Activated B cell treated with CpG ODN at 0.5 μM for 24 hours (primary cell): ENCODE measurements around the gene RNU5D-1. TPM values are rescaled to one million over a fixed set of nuclear protein-coding genes. Genes with fewer than 3 reads are reported as not detected.
A peak's percentile ranks its signal among the peaks of the same experiment; 100 is the strongest.

Experiments used
- ATAC-seq: fragments of 200-7000 bp; cut with Tn5 transposase; one replicate; pipeline ENCODE4 v1.10.0; 2021; ENCODE audit warnings: low read depth, mild to moderate bottlenecking, moderate library complexity
- CTCF ChIA-PET: fragments of 350-600 bp; sonication (Branson Sonifier 250); formaldehyde crosslinking; loops from one replicate; lab custom pipeline; 2021; ENCODE audit warnings: antibody characterized with exemption; lab: Charles Lee
- POLR2A ChIA-PET: fragments of 350-600 bp; sonication (Branson Sonifier 250); formaldehyde crosslinking; loops from one replicate; lab custom pipeline; 2021; ENCODE audit warnings: antibody characterized with exemption; lab: Charles Lee
- DNase-seq: peaks from one replicate; pipeline ENCODE4 v3.0.0; 2022
- H3K27ac Mint-ChIP-seq: one replicate; pipeline ENCODE4 v1.8.0; 2020; ENCODE audit warnings: mixed read lengths
- H3K27me3 Mint-ChIP-seq: one replicate; pipeline ENCODE4 v1.8.0; 2021; ENCODE audit warnings: mixed read lengths
- H3K36me3 Mint-ChIP-seq: one replicate; pipeline ENCODE4 v1.8.0; 2021; ENCODE audit warnings: low read depth, mixed read lengths
- H3K4me1 Mint-ChIP-seq: one replicate; pipeline ENCODE4 v1.8.0; 2021; ENCODE audit warnings: mixed read lengths
- H3K4me3 Mint-ChIP-seq: one replicate; pipeline ENCODE4 v1.8.0; 2020; ENCODE audit warnings: mild to moderate bottlenecking, mixed read lengths
- H3K9me3 Mint-ChIP-seq: one replicate; pipeline ENCODE4 v1.8.0; 2020; ENCODE audit warnings: mixed read lengths
- CTCF ChIP-seq: fragments of 200-600 bp; IDR thresholded peaks from one replicate; pipeline ENCODE4 v1.8.0; 2022; ENCODE audit warnings: antibody characterized with exemption, mild to moderate bottlenecking
- intact Hi-C: fragments of 100-400 bp; cut with micrococcal nuclease; formaldehyde crosslinking; loops from one replicate; pipeline ENCODE4 v1.15.1; 2024
- total RNA-seq: library from RNA; stranded (reverse); gene quantifications from 2 replicates; pipeline ENCODE4 v1.2.3, GENCODE V29; 2022

The RNU5D-1 gene
- not detected in 2 replicates for total RNA-seq

GRCh38 chr1:44730741-44731512, at the start of gene RNU5D-1:
Gene RNU5D-1 (minus strand): TSS chr1:44731170.
- ChIA-PET CTCF (interaction anchor here (0.7 to 7.0 kb wide), 21 partner anchors 8 to 762 kb away, joined by 3 to 54 read pairs (median 4); partner anchors contain the start of genes EIF2B3, HECTD3, PLK3 and RPS8), POLR2A (interaction anchor here (0.6 to 8.3 kb wide), 62 partner anchors 8 to 1778 kb away, joined by 3 to 516 read pairs (median 5); partner anchors contain the start of genes AKR1A1, ARMH1, BEST4 and BTBD19)
- TF ChIP-seq CTCF = peak; percentile 39
- peak within 1 kb of the TSS; percentile 100 for H3K27ac Mint-ChIP-seq
- peaks cover 37% of the 10 kb centered on the region for H3K4me1 Mint-ChIP-seq
- ATAC-seq (peak; percentile 71), DNase-seq (peak; percentile 84)
- H3K4me3 Mint-ChIP-seq = peak within 1 kb of the TSS; percentile 78
- intact Hi-C loops = loop anchor here (1.0 to 2.0 kb wide), 10 partner anchors 8 to 610 kb away; partner anchors contain the start of genes ARMH1, HECTD3, KIF2C and MUTYH
- no peaks in the 10 kb centered on the region for H3K36me3 Mint-ChIP-seq
- H3K9me3 Mint-ChIP-seq = no peaks in the 10 kb centered on the region
- H3K27me3 Mint-ChIP-seq = no peaks in the 10 kb centered on the region

GRCh38 chr1:44780583-44781121, 49.7 kb upstream of the RNU5D-1 start:
- no peaks in the 10 kb centered on the region for H3K27me3 Mint-ChIP-seq
- H3K27ac Mint-ChIP-seq = peak overlapping the region; percentile 30
- CTCF ChIA-PET = interaction anchor here (0.6 kb wide), 1 partner anchor 711 kb away, joined by 3 read pairs; no protein-coding TSS in a partner anchor

GRCh38 chr1:44778705-44779576, 48.0 kb upstream of the RNU5D-1 start:
- H3K36me3 Mint-ChIP-seq = peaks cover 70% of the 10 kb centered on the region
- no peak for DNase-seq
- intact Hi-C loops = no loop called here
- CTCF ChIA-PET = interaction anchor here (1.0 kb wide), 1 partner anchor 47 kb away, joined by 3 read pairs; no protein-coding TSS in a partner anchor
- H3K9me3 Mint-ChIP-seq = no peaks in the 10 kb centered on the region
- H3K4me1 Mint-ChIP-seq = peaks cover 51% of the 10 kb centered on the region
- peak overlapping the region; percentile 2 for H3K4me3 Mint-ChIP-seq
- TF ChIP-seq CTCF = no peak
- no peak overlapping the region for H3K27ac Mint-ChIP-seq
- no peak for ATAC-seq
- no peaks in the 10 kb centered on the region for H3K27me3 Mint-ChIP-seq
- POLR2A ChIA-PET = interaction anchor here (0.8 to 6.3 kb wide), 10 partner anchors 9 to 561 kb away, joined by 3 to 149 read pairs (median 4); partner anchors contain the start of genes BEST4, MUTYH, RNU5D-1 and TOE1

More at GRCh38 chr1:44780583-44781121, 49.7 kb upstream of the RNU5D-1 start:
- intact Hi-C loops = loop anchor here (10.0 kb wide), 1 partner anchor 424 kb away; the partner anchor contains the start of gene ZSWIM5
- ATAC-seq (no peak), DNase-seq (no peak)
- POLR2A ChIA-PET = interaction anchor here (0.6 to 2.6 kb wide), 10 partner anchors 9 to 66 kb away, joined by 3 to 11 read pairs (median 4); partner anchors contain the start of genes PLK3 and RNU5D-1
- peaks cover 66% of the 10 kb centered on the region for H3K36me3 Mint-ChIP-seq
- H3K9me3 Mint-ChIP-seq = no peaks in the 10 kb centered on the region
- peaks cover 56% of the 10 kb centered on the region for H3K4me1 Mint-ChIP-seq
- TF ChIP-seq CTCF = no peak
- no peak overlapping the region for H3K4me3 Mint-ChIP-seq

- Mint-ChIP-seq H3K4me3 (peak overlapping the region; percentile 98), H3K4me1 (peaks cover 44% of the 10 kb centered on the region), H3K27me3 (no peaks in the 10 kb centered on the region), H3K9me3 (no peaks in the 10 kb centered on the region), H3K27ac (peak overlapping the region; percentile 99), H3K36me3 (peaks cover 70% of the 10 kb centered on the region)
- no peak for DNase-seq
- no peak for TF ChIP-seq CTCF
- POLR2A ChIA-PET = interaction anchor here (0.6 to 6.3 kb wide), 9 partner anchors 22 to 562 kb away, joined by 3 to 149 read pairs (median 26); partner anchors contain the start of genes MUTYH, PLK3, RNU5D-1 and TOE1
- intact Hi-C loops = no loop called here
- ATAC-seq = no peak
- CTCF ChIA-PET = interaction anchor here (1.0 kb wide), 1 partner anchor 47 kb away, joined by 3 read pairs; no protein-coding TSS in a partner anchor
These were observed 47.1 kb upstream of the RNU5D-1 start for GRCh38 chr1:44777969-44778635.
